HG03196 (cell line): Measurements from ENCODE around the gene MAPK4.

Experiments
- ATAC-seq: cut with Tn5 transposase; IDR thresholded peaks from one replicate; pipeline ENCODE4 v1.9.1; 2021; ENCODE audit not compliant: unreplicated experiment

MAPK4 gene

GRCh38 chr18:50651334-50651733, 91.4 kb downstream of the MAPK4 start:
- no peak for ATAC-seq

GRCh38 chr18:50653402-50654093, 93.7 kb downstream of the MAPK4 start:
- ATAC-seq: no peak

GRCh38 chr18:50654211-50654610, 94.3 kb downstream of the MAPK4 start:
- ATAC-seq: no peak

- no peak for ATAC-seq
Measured at GRCh38 chr18:50654658-50655550, 95.0 kb downstream of the MAPK4 start.

- no peak for ATAC-seq
Measured at GRCh38 chr18:50656396-50656795, 96.5 kb downstream of the MAPK4 start.

GRCh38 chr18:50656841-50657470, 97.1 kb downstream of the MAPK4 start:
- no peak for ATAC-seq

GRCh38 chr18:50658601-50659000, 98.7 kb downstream of the MAPK4 start:
- no peak for ATAC-seq

GRCh38 chr18:50659091-50660003, 99.5 kb downstream of the MAPK4 start:
- no peak for ATAC-seq

GRCh38 chr18:50661013-50661412, 101.1 kb downstream of the MAPK4 start:
- no peak for ATAC-seq

GRCh38 chr18:50662177-50662576, 102.3 kb downstream of the MAPK4 start:
- no peak for ATAC-seq

GRCh38 chr18:50662775-50663383, 103.0 kb downstream of the MAPK4 start:
- ATAC-seq: no peak

- no peak for ATAC-seq
Measured at GRCh38 chr18:50663626-50664441, 103.9 kb downstream of the MAPK4 start.

- no peak for ATAC-seq
Measured at GRCh38 chr18:50665015-50665414, 105.1 kb downstream of the MAPK4 start.

- ATAC-seq: no peak
Measured at GRCh38 chr18:50665519-50665918, 105.6 kb downstream of the MAPK4 start.

- no peak for ATAC-seq
Measured at GRCh38 chr18:50666536-50666935, 106.6 kb downstream of the MAPK4 start.

GRCh38 chr18:50671376-50671775, 111.5 kb downstream of the MAPK4 start:
- no peak for ATAC-seq

GRCh38 chr18:50674307-50674980, 114.6 kb downstream of the MAPK4 start:
- ATAC-seq: no peak

- no peak for ATAC-seq
Measured at GRCh38 chr18:50675043-50675442, 115.2 kb downstream of the MAPK4 start.

- no peak for ATAC-seq
Measured at GRCh38 chr18:50678651-50679050, 118.8 kb downstream of the MAPK4 start.
